Measurements from ENCODE around the gene ABCG5.

Gene ABCG5

GRCh38 chr2:43854671-43855070, 16.0 kb upstream of the ABCG5 start:
- H3K36me3 ChIP-seq (ENCODE audit: control insufficient read depth, insufficient read depth, low read length), result no peaks in the 10 kb centered on the region
- no peak overlapping the region for H3K9ac ChIP-seq (ENCODE audit: low read length)
- no peaks in the 10 kb centered on the region for H3K27me3 ChIP-seq (ENCODE audit: control insufficient read depth, insufficient read depth, low read length)
- H3K27ac ChIP-seq (ENCODE audit: low read depth, low read length), result no peak overlapping the region
- H3K4me1 ChIP-seq (ENCODE audit: control insufficient read depth, insufficient read depth, low read length), result no peaks in the 10 kb centered on the region
- no peak overlapping the region for H3K4me3 ChIP-seq (ENCODE audit: low read length)

DNA sequence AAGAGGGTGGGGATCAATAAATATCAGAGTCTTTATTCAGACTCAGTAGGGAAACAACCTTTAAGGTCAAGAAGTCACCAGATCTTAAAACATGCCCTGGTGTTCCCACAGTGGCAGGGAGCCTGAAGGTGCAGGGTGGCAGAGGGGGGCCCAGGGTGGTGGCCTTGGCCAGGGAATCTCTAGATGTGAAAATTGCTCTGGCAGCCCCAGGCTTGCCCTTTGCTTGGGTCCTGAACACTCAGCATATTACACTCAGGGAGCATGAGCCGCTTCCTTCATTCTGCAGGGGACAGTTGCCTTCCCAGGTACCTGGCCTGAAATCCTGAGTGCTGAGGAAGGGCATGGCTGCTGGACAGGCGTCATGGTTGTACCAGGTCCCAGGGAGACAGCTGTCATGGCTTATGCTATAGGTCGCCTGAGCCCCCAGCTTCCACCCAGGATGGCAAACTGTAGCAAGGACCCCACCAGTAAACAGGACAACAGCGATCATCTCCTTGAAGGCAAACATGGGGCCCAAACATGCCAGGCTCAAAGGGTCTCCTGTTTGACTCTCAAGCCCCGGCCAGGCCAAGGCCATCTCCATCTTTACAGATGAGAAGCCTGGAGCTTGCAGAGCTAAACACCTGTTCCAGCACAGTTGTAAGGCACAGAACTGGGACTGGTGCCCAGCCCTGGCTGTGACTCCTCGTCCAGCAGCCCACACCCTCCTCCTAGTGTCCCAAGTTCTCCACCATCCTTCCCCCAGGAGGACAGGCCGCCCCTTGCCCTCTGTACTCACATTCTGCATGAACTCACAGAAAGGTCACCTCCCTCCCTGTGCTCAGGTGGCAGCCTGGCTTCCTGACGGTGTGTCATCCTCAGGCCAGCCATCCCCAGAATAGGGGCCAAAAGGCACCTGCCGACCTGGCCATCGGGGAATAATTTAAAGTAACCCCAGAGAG, 14.8 kb upstream of the ABCG5 start:
- Histone ChIP-seq H3K27me3 (ENCODE audit: control insufficient read depth, insufficient read depth, low read length) (no peaks in the 10 kb centered on the region), H3K4me3 (ENCODE audit: low read length) (no peak overlapping the region), H3K4me1 (ENCODE audit: control insufficient read depth, insufficient read depth, low read length) (no peaks in the 10 kb centered on the region), H3K9ac (ENCODE audit: low read length) (no peak overlapping the region), H3K27ac (ENCODE audit: low read depth, low read length) (no peak overlapping the region), H3K36me3 (ENCODE audit: control insufficient read depth, insufficient read depth, low read length) (no peaks in the 10 kb centered on the region)

GRCh38 chr2:43852196-43852730, 13.6 kb upstream of the ABCG5 start:
- H3K4me3 ChIP-seq (ENCODE audit: low read length), result no peak overlapping the region
- no peak overlapping the region for H3K27ac ChIP-seq (ENCODE audit: low read depth, low read length)
- no peaks in the 10 kb centered on the region for H3K36me3 ChIP-seq (ENCODE audit: control insufficient read depth, insufficient read depth, low read length)
- H3K27me3 ChIP-seq (ENCODE audit: control insufficient read depth, insufficient read depth, low read length), result no peaks in the 10 kb centered on the region
- no peaks in the 10 kb centered on the region for H3K4me1 ChIP-seq (ENCODE audit: control insufficient read depth, insufficient read depth, low read length)
- no peak overlapping the region for H3K9ac ChIP-seq (ENCODE audit: low read length)

DNA sequence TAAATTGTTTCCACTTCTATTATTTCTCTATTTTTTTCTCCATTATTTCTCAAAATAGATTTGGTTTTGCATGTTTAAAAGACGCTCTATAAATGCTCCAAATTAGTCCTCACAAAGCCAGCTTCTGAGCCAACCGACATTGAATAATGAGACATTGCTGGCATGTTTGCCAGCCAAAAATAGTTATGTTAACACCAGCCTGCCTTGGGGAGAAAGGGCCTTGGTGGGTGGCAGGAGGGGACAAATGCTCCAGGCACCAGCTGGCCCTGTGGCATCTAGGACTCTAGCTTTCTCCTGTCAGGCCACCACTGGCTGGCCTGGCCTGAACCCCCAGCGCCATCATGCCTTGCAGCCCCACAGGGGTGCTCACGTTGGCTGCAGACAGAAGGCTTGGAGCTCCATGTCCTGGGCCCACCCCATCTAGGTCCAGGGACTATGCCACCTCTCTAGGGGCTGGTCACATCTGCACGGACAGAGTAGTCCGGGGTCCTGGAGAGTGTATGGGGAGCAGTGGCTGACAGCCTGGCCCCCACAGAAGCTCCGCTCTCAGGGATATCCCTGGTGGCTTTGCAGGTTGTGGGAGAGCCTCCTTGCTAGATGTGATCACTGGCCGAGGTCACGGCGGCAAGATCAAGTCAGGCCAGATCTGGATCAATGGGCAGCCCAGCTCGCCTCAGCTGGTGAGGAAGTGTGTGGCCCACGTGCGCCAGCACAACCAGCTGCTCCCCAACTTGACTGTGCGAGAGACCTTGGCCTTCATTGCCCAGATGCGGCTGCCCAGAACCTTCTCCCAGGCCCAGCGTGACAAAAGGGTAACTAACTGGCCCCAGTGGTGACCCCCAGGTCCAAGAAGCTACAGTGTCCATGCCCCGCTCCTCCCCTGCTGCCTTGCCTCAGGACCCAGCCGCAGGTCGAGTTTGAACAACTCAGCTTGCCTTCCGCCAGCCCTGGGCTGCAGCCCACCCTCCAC, 12.7 kb upstream of the ABCG5 start:
- no peaks in the 10 kb centered on the region for H3K27me3 ChIP-seq (ENCODE audit: control insufficient read depth, insufficient read depth, low read length)
- H3K36me3 ChIP-seq (ENCODE audit: control insufficient read depth, insufficient read depth, low read length), result no peaks in the 10 kb centered on the region
- no peaks in the 10 kb centered on the region for H3K4me1 ChIP-seq (ENCODE audit: control insufficient read depth, insufficient read depth, low read length)
- H3K9ac ChIP-seq (ENCODE audit: low read length), result no peak overlapping the region
- H3K4me3 ChIP-seq (ENCODE audit: low read length), result no peak overlapping the region
- H3K27ac ChIP-seq (ENCODE audit: low read depth, low read length), result no peak overlapping the region

GRCh38 chr2:43848214-43848613, 9.6 kb upstream of the ABCG5 start:
- H3K27ac ChIP-seq (ENCODE audit: low read depth, low read length), result no peak overlapping the region
- H3K4me3 ChIP-seq (ENCODE audit: low read length), result no peak overlapping the region
- no peaks in the 10 kb centered on the region for H3K27me3 ChIP-seq (ENCODE audit: control insufficient read depth, insufficient read depth, low read length)
- H3K4me1 ChIP-seq (ENCODE audit: control insufficient read depth, insufficient read depth, low read length), result no peaks in the 10 kb centered on the region
- H3K9ac ChIP-seq (ENCODE audit: low read length), result no peak overlapping the region
- no peaks in the 10 kb centered on the region for H3K36me3 ChIP-seq (ENCODE audit: control insufficient read depth, insufficient read depth, low read length)

- H3K9ac ChIP-seq (ENCODE audit: low read length), result no peak overlapping the region
- no peaks in the 10 kb centered on the region for H3K4me1 ChIP-seq (ENCODE audit: control insufficient read depth, insufficient read depth, low read length)
- H3K27me3 ChIP-seq (ENCODE audit: control insufficient read depth, insufficient read depth, low read length), result no peaks in the 10 kb centered on the region
- H3K36me3 ChIP-seq (ENCODE audit: control insufficient read depth, insufficient read depth, low read length), result no peaks in the 10 kb centered on the region
- H3K27ac ChIP-seq (ENCODE audit: low read depth, low read length), result no peak overlapping the region
- H3K4me3 ChIP-seq (ENCODE audit: low read length), result no peak overlapping the region
Observed at GRCh38 chr2:43846140-43846793, 7.6 kb upstream of the ABCG5 start.

GRCh38 chr2:43845181-43845580, 6.5 kb upstream of the ABCG5 start:
- Histone ChIP-seq H3K4me1 (ENCODE audit: control insufficient read depth, insufficient read depth, low read length) (no peaks in the 10 kb centered on the region), H3K36me3 (ENCODE audit: control insufficient read depth, insufficient read depth, low read length) (no peaks in the 10 kb centered on the region), H3K9ac (ENCODE audit: low read length) (no peak overlapping the region), H3K27me3 (ENCODE audit: control insufficient read depth, insufficient read depth, low read length) (no peaks in the 10 kb centered on the region), H3K27ac (ENCODE audit: low read depth, low read length) (no peak overlapping the region), H3K4me3 (ENCODE audit: low read length) (no peak overlapping the region)

- Histone ChIP-seq H3K9ac (ENCODE audit: low read length) (no peak overlapping the region), H3K27me3 (ENCODE audit: control insufficient read depth, insufficient read depth, low read length) (no peaks in the 10 kb centered on the region)
Observed at GRCh38 chr2:43842866-43843226, 4.2 kb upstream of the ABCG5 start.

GRCh38 chr2:43841949-43842865, 3.6 kb upstream of the ABCG5 start:
- no peak overlapping the region for H3K9ac ChIP-seq (ENCODE audit: low read length)
- no peak overlapping the region for H3K27ac ChIP-seq (ENCODE audit: low read depth, low read length)
- no peaks in the 10 kb centered on the region for H3K27me3 ChIP-seq (ENCODE audit: control insufficient read depth, insufficient read depth, low read length)
- H3K4me3 ChIP-seq (ENCODE audit: low read length), result no peak overlapping the region
- no peaks in the 10 kb centered on the region for H3K36me3 ChIP-seq (ENCODE audit: control insufficient read depth, insufficient read depth, low read length)
- H3K4me1 ChIP-seq (ENCODE audit: control insufficient read depth, insufficient read depth, low read length), result no peaks in the 10 kb centered on the region

More at GRCh38 chr2:43842866-43843226, 4.2 kb upstream of the ABCG5 start:
- Histone ChIP-seq H3K36me3 (ENCODE audit: control insufficient read depth, insufficient read depth, low read length) (no peaks in the 10 kb centered on the region), H3K4me1 (ENCODE audit: control insufficient read depth, insufficient read depth, low read length) (no peaks in the 10 kb centered on the region), H3K4me3 (ENCODE audit: low read length) (no peak overlapping the region), H3K27ac (ENCODE audit: low read depth, low read length) (no peak overlapping the region)

- Histone ChIP-seq H3K4me3 (ENCODE audit: low read length) (no peak overlapping the region), H3K27ac (ENCODE audit: low read depth, low read length) (no peak overlapping the region), H3K27me3 (ENCODE audit: control insufficient read depth, insufficient read depth, low read length) (no peaks in the 10 kb centered on the region), H3K9ac (ENCODE audit: low read length) (no peak overlapping the region), H3K36me3 (ENCODE audit: control insufficient read depth, insufficient read depth, low read length) (no peaks in the 10 kb centered on the region), H3K4me1 (ENCODE audit: control insufficient read depth, insufficient read depth, low read length) (no peaks in the 10 kb centered on the region)
Observed at GRCh38 chr2:43840965-43841364, 2.3 kb upstream of the ABCG5 start.

DNA sequence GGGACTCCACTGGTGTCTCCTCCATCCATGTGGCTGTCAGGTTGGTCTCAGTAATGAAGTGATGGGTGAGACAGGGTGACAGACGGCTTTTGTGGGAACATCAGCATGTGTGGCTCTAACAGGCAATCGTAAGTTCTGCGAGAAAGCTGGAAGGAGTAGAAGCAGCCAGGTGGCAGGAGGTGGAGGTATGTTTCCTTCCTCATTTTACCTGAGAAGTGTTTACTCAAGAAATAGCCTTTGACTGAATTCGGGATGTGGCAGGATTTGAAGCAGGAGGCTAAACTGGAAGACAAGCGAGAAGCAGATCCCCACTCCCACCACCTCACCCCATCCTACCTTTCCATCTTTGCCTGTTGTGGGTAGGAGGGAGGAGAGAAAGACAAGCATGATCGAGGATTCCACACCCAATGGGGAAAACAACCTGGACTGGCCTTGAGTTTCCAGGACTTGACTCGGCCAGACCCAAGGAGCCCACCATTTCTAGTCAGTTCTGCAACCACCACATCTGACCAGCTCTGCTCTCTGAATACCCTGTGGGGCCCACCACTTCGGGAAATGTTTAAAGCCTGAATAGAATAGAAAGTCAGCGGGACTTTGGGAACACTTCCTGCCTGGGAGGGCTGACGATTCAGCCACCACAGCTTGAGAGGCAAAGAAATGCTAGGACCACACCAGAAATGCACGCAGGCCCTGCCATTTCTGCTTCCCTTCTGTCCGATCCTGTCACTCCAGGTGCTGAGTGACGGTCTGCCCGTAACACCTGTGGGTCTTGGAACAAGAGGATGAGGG, 1.3 kb upstream of the ABCG5 start:
- H3K9ac ChIP-seq (ENCODE audit: low read length), result no peak overlapping the region
- H3K4me3 ChIP-seq (ENCODE audit: low read length), result no peak overlapping the region
- H3K4me1 ChIP-seq (ENCODE audit: control insufficient read depth, insufficient read depth, low read length), result no peaks in the 10 kb centered on the region
- H3K27ac ChIP-seq (ENCODE audit: low read depth, low read length), result no peak overlapping the region
- H3K27me3 ChIP-seq (ENCODE audit: control insufficient read depth, insufficient read depth, low read length), result no peaks in the 10 kb centered on the region
- no peaks in the 10 kb centered on the region for H3K36me3 ChIP-seq (ENCODE audit: control insufficient read depth, insufficient read depth, low read length)

Data from rectal smooth muscle tissue (tissue), 1 donor.